PFSK-1 (cell line): ENCODE data around the gene ZNF609.

Experiments used
- POLR2AphosphoS5 ChIP-seq: IDR thresholded peaks from 2 replicates; pipeline ENCODE4 v1.6.1; 2012; ENCODE audit warnings: low read depth, mild to moderate bottlenecking, control low read depth, low read length, moderate library complexity
- REST ChIP-seq, 2 experiments: IDR thresholded peaks; 2 replicates each; pipeline versions ENCODE4 v1.6.1 to v1.8.0; 2011 to 2012; ENCODE audit warnings: low read depth in 2 of 2, low read length in 2 of 2, control low read depth in 1 of 2, inconsistent platforms in 1 of 2, mild to moderate bottlenecking in 1 of 2, moderate library complexity in 1 of 2; ENCODE audit not compliant: insufficient read depth in 1 of 2

- no peak for TF ChIP-seq POLR2AphosphoS5
- TF ChIP-seq REST (IDR thresholded peaks at IDR 0.05; ENCODE audit: insufficient read depth in 1 of 2, low read depth in 2 of 2, low read length in 2 of 2): no peak
Observed at GRCh38 chr15:64720188-64720587, 259.8 kb downstream of the ZNF609 start.
